NCI-H1930 (cell line): ENCODE data around the gene PKMYT1.

Experiments used
- DNase-seq, 2 experiments: peaks; one replicate each; lab custom pipeline; 2025; lab: John Stamatoyannopoulos, UW

PKMYT1 gene

GRCh38 chr16:2973093-2973492 lies 7.2 kb downstream of the PKMYT1 start:
- DNase-seq = no peak

- no peak for DNase-seq
Measured at GRCh38 chr16:2971985-2972784, 8.1 kb downstream of the PKMYT1 start.

GRCh38 chr16:2971134-2971984 lies 8.9 kb downstream of the PKMYT1 start:
- no peak for DNase-seq

GRCh38 chr16:2970563-2970962 lies 9.7 kb downstream of the PKMYT1 start:
- DNase-seq = no peak

GRCh38 chr16:2969545-2970521 lies 10.4 kb downstream of the PKMYT1 start:
- peak; percentile 51 to 56 for DNase-seq

- DNase-seq = peak; percentile 90 to 97
Measured at GRCh38 chr16:2968738-2969544, 11.3 kb downstream of the PKMYT1 start, which contains the start of gene PAQR4. Gene PAQR4, plus strand, starts transcription at chr16:2969348. Its CDS starts 327 bp downstream, at chr16:2969675.

GRCh38 chr16:2968368-2968737 lies 11.9 kb downstream of the PKMYT1 start:
- DNase-seq = no peak

GRCh38 chr16:2967721-2968161 lies 12.5 kb downstream of the PKMYT1 start:
- DNase-seq = no peak

GRCh38 chr16:2967211-2967631 lies 13.0 kb downstream of the PKMYT1 start:
- no peak for DNase-seq

GRCh38 chr16:2966808-2967191 lies 13.4 kb downstream of the PKMYT1 start:
- no peak for DNase-seq

- DNase-seq = no peak
Measured at GRCh38 chr16:2966043-2966807, 14.0 kb downstream of the PKMYT1 start.

- DNase-seq = peak; percentile 86 to 92
Measured at GRCh38 chr16:2964475-2965336, 15.5 kb downstream of the PKMYT1 start.

- DNase-seq = peak; percentile 75 to 77
Measured at GRCh38 chr16:2963723-2964474, 16.3 kb downstream of the PKMYT1 start, which contains the start of gene KREMEN2. Gene KREMEN2, plus strand, starts transcription at chr16:2964275. Its CDS starts 246 bp downstream, at chr16:2964521.

- DNase-seq = no peak
Measured at GRCh38 chr16:2963074-2963722, 17.0 kb downstream of the PKMYT1 start.

GRCh38 chr16:2962334-2963073 lies 17.7 kb downstream of the PKMYT1 start:
- DNase-seq = no peak

- no peak for DNase-seq
Measured at GRCh38 chr16:2960183-2961010, 19.8 kb downstream of the PKMYT1 start.
